ENCODE measurements around the gene CFL2.
A peak's percentile ranks its signal among the peaks of the same experiment; 100 is the strongest.

CFL2 gene

DNA sequence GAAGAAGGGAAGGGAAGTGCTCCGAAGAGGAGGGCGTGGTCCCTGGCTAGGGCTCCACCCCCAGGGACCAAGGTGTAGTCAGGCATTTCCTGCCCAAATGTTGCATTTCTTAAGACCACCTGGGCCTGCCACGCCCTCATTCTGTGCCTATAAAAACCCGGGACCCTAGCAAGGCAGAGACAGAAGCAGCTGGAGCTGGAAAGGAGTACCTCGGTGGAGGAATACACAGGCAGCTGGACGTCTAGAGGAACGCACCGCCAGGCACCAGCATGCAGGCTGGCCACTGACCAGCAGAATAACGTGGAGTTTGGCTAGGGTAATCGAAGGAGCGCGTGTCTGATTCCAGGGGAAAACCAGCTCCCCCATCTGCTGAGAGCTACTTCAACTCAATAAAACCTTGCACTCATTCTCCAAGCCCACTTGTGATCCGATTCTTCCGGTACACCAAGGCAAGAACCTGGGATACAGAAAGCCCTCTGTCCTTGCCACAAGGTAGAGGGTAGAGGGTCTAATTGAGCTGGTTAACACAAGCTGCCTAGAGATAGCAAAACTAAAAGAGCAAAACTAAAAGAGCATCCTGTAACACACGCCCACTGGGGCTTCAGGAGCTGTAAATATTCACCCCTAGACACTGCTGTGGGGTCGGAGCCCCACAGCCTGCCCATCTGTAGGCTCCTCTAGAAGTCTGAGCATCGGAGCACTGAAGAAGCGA is 21.0 kb downstream of the CFL2 start:
- no peak overlapping the region for H4K8ac ChIP-seq (ENCODE audit: low read depth, low read length)
- H2BK5ac ChIP-seq (ENCODE audit: low read length): no peak overlapping the region
- no peak overlapping the region for H2AK5ac ChIP-seq (ENCODE audit: low read length)
- H3K56ac ChIP-seq (ENCODE audit: low read length): peak overlapping the region; percentile 47
- peak; percentile 77 for DNase-seq
- no peak overlapping the region for H2BK15ac ChIP-seq (replicated peaks; ENCODE audit: low read depth)
- no peak overlapping the region for H3K9ac ChIP-seq (ENCODE audit: low read length)
- no peak overlapping the region for H3K4me3 ChIP-seq (ENCODE audit: low read length)
- no peak overlapping the region for H4K5ac ChIP-seq (ENCODE audit: low read length)
- no peak overlapping the region for H3K27ac ChIP-seq (ENCODE audit: low read depth, low read length)
- H3K23ac ChIP-seq (ENCODE audit: low read length): no peak overlapping the region
- H3K4me2 ChIP-seq (ENCODE audit: low read length): peak overlapping the region; percentile 2
- no peaks in the 10 kb centered on the region for H3K79me1 ChIP-seq (ENCODE audit: low read length)
- H2BK120ac ChIP-seq (ENCODE audit: low read depth, low read length): no peak overlapping the region
- H3K4ac ChIP-seq (ENCODE audit: low read depth, low read length): no peak overlapping the region
- WGBS (ENCODE audit: extremely low coverage, insufficient coverage, low lambda C conversion rate): no CpG with 5 or more reads among the region's 18 CpGs
- no peak overlapping the region for H3K18ac ChIP-seq (ENCODE audit: low read length)
- no peaks in the 10 kb centered on the region for H3K36me3 ChIP-seq (ENCODE audit: control insufficient read depth, insufficient read depth, low read length)
- no peaks in the 10 kb centered on the region for H3K4me1 ChIP-seq (ENCODE audit: control insufficient read depth, low read depth, low read length)
- no peaks in the 10 kb centered on the region for H3K27me3 ChIP-seq (ENCODE audit: insufficient read depth, low read length, poor library complexity)
- no peaks in the 10 kb centered on the region for H3K79me2 ChIP-seq (ENCODE audit: control insufficient read depth, insufficient read depth, low read length)

DNA sequence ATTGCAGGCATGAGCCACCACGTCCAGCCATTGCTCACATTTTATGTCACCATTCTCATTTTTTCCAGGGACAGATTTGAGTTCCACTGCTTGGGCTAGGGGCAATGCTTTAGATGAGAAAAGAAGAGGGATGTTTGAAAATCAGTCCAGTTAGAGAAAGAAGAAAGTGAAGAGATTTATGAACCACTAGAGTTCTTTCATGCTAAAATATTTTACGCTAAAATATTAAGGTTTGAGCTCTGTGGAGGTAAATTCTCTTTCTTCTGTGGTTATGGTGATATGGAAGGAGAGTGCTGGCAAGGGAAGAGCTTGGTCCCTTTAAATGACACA is 21.5 kb downstream of the CFL2 start:
- no peaks in the 10 kb centered on the region for H3K79me1 ChIP-seq (ENCODE audit: low read length)
- no peak overlapping the region for H3K23ac ChIP-seq (ENCODE audit: low read length)
- no peak overlapping the region for H3K27ac ChIP-seq (ENCODE audit: low read depth, low read length)
- H3K27me3 ChIP-seq (ENCODE audit: insufficient read depth, low read length, poor library complexity): no peaks in the 10 kb centered on the region
- no peak overlapping the region for H3K9ac ChIP-seq (ENCODE audit: low read length)
- no peak overlapping the region for H4K5ac ChIP-seq (ENCODE audit: low read length)
- no peak overlapping the region for H2BK15ac ChIP-seq (replicated peaks; ENCODE audit: low read depth)
- no peak overlapping the region for H4K8ac ChIP-seq (ENCODE audit: low read depth, low read length)
- H2BK120ac ChIP-seq (ENCODE audit: low read depth, low read length): no peak overlapping the region
- H3K4me1 ChIP-seq (ENCODE audit: control insufficient read depth, low read depth, low read length): no peaks in the 10 kb centered on the region
- H3K4ac ChIP-seq (ENCODE audit: low read depth, low read length): no peak overlapping the region
- no peak for DNase-seq
- no peak overlapping the region for H2AK5ac ChIP-seq (ENCODE audit: low read length)
- no CpG with 5 or more reads among the region's 2 CpGs for WGBS (ENCODE audit: extremely low coverage, insufficient coverage, low lambda C conversion rate)
- no peaks in the 10 kb centered on the region for H3K36me3 ChIP-seq (ENCODE audit: control insufficient read depth, insufficient read depth, low read length)
- no peak overlapping the region for H3K18ac ChIP-seq (ENCODE audit: low read length)
- H3K4me2 ChIP-seq (ENCODE audit: low read length): no peak overlapping the region
- H2BK5ac ChIP-seq (ENCODE audit: low read length): no peak overlapping the region
- H3K56ac ChIP-seq (ENCODE audit: low read length): no peak overlapping the region
- no peaks in the 10 kb centered on the region for H3K79me2 ChIP-seq (ENCODE audit: control insufficient read depth, insufficient read depth, low read length)
- H3K4me3 ChIP-seq (ENCODE audit: low read length): no peak overlapping the region

DNA sequence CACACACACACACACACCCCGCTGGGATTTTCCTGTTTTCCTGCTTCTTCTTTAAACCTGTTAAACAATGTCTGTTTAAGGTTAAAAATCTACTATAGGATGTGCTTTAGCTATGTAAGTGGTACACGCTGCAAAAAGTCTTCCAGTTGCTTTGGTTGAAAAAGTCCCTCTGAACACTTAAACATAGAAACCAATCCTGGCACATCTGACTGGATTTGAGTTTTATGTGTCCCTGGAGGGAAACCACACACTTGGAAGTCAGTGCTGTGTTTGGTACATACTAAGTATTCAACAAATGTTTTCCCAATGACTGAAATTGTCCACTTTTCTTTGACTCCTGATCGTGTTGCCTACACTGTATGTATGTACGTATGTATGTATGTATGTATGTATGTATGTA is 22.0 kb downstream of the CFL2 start:
- H2AK5ac ChIP-seq (ENCODE audit: low read length): no peak overlapping the region
- no peak overlapping the region for H2BK120ac ChIP-seq (ENCODE audit: low read depth, low read length)
- no peaks in the 10 kb centered on the region for H3K36me3 ChIP-seq (ENCODE audit: control insufficient read depth, insufficient read depth, low read length)
- H2BK5ac ChIP-seq (ENCODE audit: low read length): no peak overlapping the region
- H3K56ac ChIP-seq (ENCODE audit: low read length): no peak overlapping the region
- no peak overlapping the region for H2BK15ac ChIP-seq (replicated peaks; ENCODE audit: low read depth)
- no peaks in the 10 kb centered on the region for H3K27me3 ChIP-seq (ENCODE audit: insufficient read depth, low read length, poor library complexity)
- no peaks in the 10 kb centered on the region for H3K79me2 ChIP-seq (ENCODE audit: control insufficient read depth, insufficient read depth, low read length)
- DNase-seq: no peak
- no peaks in the 10 kb centered on the region for H3K79me1 ChIP-seq (ENCODE audit: low read length)
- no peaks in the 10 kb centered on the region for H3K4me1 ChIP-seq (ENCODE audit: control insufficient read depth, low read depth, low read length)
- no peak overlapping the region for H3K27ac ChIP-seq (ENCODE audit: low read depth, low read length)
- no CpG with 5 or more reads among the region's 4 CpGs for WGBS (ENCODE audit: extremely low coverage, insufficient coverage, low lambda C conversion rate)
- H3K4ac ChIP-seq (ENCODE audit: low read depth, low read length): no peak overlapping the region
- H3K4me2 ChIP-seq (ENCODE audit: low read length): no peak overlapping the region
- no peak overlapping the region for H4K8ac ChIP-seq (ENCODE audit: low read depth, low read length)
- H3K23ac ChIP-seq (ENCODE audit: low read length): no peak overlapping the region
- no peak overlapping the region for H3K18ac ChIP-seq (ENCODE audit: low read length)
- no peak overlapping the region for H3K9ac ChIP-seq (ENCODE audit: low read length)
- H4K5ac ChIP-seq (ENCODE audit: low read length): no peak overlapping the region
- H3K4me3 ChIP-seq (ENCODE audit: low read length): no peak overlapping the region

DNA sequence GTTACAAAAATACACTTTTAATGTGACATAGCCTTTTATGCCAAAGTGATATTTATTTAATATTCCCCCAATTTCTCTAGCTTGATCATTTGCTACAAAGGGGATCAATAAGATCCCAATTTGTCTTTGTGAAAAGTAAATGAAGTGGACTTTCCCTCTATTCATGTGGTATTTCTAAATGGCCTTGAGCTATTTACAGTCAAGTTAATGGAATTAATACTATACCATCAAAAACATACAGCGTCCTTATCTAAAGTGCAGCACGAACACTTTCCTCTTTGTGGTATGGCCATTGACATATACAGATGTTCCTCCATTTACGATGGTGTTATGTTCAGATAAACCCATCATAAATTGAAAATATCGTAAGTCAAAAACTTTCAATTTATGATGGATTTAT is 23.2 kb downstream of the CFL2 start:
- Histone ChIP-seq H2BK15ac (replicated peaks; ENCODE audit: low read depth) (no peak overlapping the region), H3K79me2 (ENCODE audit: control insufficient read depth, insufficient read depth, low read length) (no peaks in the 10 kb centered on the region), H3K56ac (ENCODE audit: low read length) (no peak overlapping the region), H4K8ac (ENCODE audit: low read depth, low read length) (no peak overlapping the region), H3K4ac (ENCODE audit: low read depth, low read length) (no peak overlapping the region), H2BK120ac (ENCODE audit: low read depth, low read length) (no peak overlapping the region), H3K9ac (ENCODE audit: low read length) (no peak overlapping the region), H3K4me2 (ENCODE audit: low read length) (no peak overlapping the region), H3K27me3 (ENCODE audit: insufficient read depth, low read length, poor library complexity) (no peaks in the 10 kb centered on the region), H3K36me3 (ENCODE audit: control insufficient read depth, insufficient read depth, low read length) (no peaks in the 10 kb centered on the region), H2BK5ac (ENCODE audit: low read length) (no peak overlapping the region), H3K18ac (ENCODE audit: low read length) (no peak overlapping the region), H3K27ac (ENCODE audit: low read depth, low read length) (no peak overlapping the region), H3K23ac (ENCODE audit: low read length) (no peak overlapping the region), H3K79me1 (ENCODE audit: low read length) (no peaks in the 10 kb centered on the region), H3K4me3 (ENCODE audit: low read length) (no peak overlapping the region), H2AK5ac (ENCODE audit: low read length) (no peak overlapping the region), H4K5ac (ENCODE audit: low read length) (no peak overlapping the region), H3K4me1 (ENCODE audit: control insufficient read depth, low read depth, low read length) (no peaks in the 10 kb centered on the region)
- WGBS (ENCODE audit: extremely low coverage, insufficient coverage, low lambda C conversion rate): no CpG with 5 or more reads among the region's 4 CpGs
- DNase-seq: no peak

DNA sequence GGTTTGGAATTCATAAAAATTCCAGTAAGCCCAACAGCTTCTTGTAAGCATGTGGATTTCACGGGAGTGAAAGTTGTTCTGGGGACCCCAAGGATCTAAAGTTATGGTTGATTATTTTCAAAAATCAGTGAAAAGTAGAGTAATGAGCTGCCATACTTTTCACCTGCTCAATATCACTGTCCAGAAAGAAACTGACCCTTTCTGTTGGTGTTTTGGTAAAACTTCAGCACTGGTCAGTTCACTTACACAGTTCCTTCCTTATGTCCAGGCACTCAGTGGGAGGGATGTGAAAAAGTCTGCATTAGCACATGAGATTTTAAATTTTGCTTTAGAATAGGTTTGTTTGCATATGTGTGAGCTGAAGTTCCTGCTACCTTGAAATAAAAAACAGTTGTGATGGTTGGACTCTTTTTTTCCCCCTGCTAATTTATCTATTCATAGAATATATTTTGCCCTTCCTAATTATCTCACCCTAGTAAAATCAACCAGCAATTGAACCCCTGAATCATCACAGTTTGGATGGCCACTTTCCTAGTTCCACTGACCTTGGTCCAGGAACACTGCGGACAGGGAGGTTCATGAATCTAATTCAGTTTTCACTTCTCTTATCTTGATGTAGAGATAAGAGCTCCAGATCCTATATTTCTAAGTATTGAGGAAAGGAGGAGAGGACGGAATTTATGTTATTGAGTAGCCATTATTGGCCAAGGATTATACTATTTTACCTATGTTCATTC is 25.8 kb downstream of the CFL2 start:
- H2AK5ac ChIP-seq (ENCODE audit: low read length): no peak overlapping the region
- H3K56ac ChIP-seq (ENCODE audit: low read length): no peak overlapping the region
- no peak overlapping the region for H4K8ac ChIP-seq (ENCODE audit: low read depth, low read length)
- no peak overlapping the region for H3K4me2 ChIP-seq (ENCODE audit: low read length)
- no peak overlapping the region for H3K23ac ChIP-seq (ENCODE audit: low read length)
- no peak overlapping the region for H4K5ac ChIP-seq (ENCODE audit: low read length)
- H2BK15ac ChIP-seq (replicated peaks; ENCODE audit: low read depth): no peak overlapping the region
- H2BK5ac ChIP-seq (ENCODE audit: low read length): no peak overlapping the region
- no peaks in the 10 kb centered on the region for H3K79me1 ChIP-seq (ENCODE audit: low read length)
- no peak for DNase-seq
- H3K27ac ChIP-seq (ENCODE audit: low read depth, low read length): no peak overlapping the region
- no peaks in the 10 kb centered on the region for H3K27me3 ChIP-seq (ENCODE audit: insufficient read depth, low read length, poor library complexity)
- no peaks in the 10 kb centered on the region for H3K79me2 ChIP-seq (ENCODE audit: control insufficient read depth, insufficient read depth, low read length)
- no peak overlapping the region for H3K4ac ChIP-seq (ENCODE audit: low read depth, low read length)
- H2BK120ac ChIP-seq (ENCODE audit: low read depth, low read length): no peak overlapping the region
- H3K9ac ChIP-seq (ENCODE audit: low read length): no peak overlapping the region
- WGBS (ENCODE audit: extremely low coverage, insufficient coverage, low lambda C conversion rate): no CpG with 5 or more reads among the region's 3 CpGs
- no peaks in the 10 kb centered on the region for H3K4me1 ChIP-seq (ENCODE audit: control insufficient read depth, low read depth, low read length)
- no peak overlapping the region for H3K4me3 ChIP-seq (ENCODE audit: low read length)
- no peak overlapping the region for H3K18ac ChIP-seq (ENCODE audit: low read length)
- no peaks in the 10 kb centered on the region for H3K36me3 ChIP-seq (ENCODE audit: control insufficient read depth, insufficient read depth, low read length)
